Measurements from ENCODE around the gene STARD10.

STARD10 gene

DNA sequence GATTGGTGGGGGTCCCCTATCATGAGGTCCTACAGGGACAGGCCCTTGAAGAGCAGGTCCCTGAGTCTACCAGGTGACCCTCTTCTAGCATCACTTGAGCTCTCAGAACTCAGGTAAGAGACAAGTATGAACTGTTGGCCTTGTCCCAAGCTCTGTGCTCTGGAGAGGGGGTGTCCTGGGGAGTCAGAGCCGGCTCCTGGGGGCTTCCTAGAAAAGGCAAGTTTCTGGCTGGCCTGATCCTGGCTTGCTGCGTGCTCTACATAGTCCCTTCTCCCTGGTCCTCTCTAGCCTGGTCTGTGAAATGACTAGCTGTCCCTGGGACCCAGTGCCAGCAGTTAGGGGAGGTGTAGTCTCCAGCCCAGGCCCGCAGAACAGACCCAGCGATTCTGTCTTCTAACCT is 31.8 kb upstream of the STARD10 start:
- DNase-seq (ENCODE audit: low read depth, low spot score) = no peak
- TF ChIP-seq, protein P1, sequence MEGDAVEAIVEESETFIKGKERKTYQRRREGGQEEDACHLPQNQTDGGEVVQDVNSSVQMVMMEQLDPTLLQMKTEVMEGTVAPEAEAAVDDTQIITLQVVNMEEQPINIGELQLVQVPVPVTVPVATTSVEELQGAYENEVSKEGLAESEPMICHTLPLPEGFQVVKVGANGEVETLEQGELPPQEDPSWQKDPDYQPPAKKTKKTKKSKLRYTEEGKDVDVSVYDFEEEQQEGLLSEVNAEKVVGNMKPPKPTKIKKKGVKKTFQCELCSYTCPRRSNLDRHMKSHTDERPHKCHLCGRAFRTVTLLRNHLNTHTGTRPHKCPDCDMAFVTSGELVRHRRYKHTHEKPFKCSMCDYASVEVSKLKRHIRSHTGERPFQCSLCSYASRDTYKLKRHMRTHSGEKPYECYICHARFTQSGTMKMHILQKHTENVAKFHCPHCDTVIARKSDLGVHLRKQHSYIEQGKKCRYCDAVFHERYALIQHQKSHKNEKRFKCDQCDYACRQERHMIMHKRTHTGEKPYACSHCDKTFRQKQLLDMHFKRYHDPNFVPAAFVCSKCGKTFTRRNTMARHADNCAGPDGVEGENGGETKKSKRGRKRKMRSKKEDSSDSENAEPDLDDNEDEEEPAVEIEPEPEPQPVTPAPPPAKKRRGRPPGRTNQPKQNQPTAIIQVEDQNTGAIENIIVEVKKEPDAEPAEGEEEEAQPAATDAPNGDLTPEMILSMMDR (IDR thresholded peaks at IDR 0.05; ENCODE audit: low read depth, low read length) = no peak
- in situ Hi-C loops (cut with HindIII; ENCODE audit: low sequenced_read_pairs) = no loop called here
- no peak overlapping the region for H3K4me3 ChIP-seq (ENCODE audit: low read depth, low read length)

DNA sequence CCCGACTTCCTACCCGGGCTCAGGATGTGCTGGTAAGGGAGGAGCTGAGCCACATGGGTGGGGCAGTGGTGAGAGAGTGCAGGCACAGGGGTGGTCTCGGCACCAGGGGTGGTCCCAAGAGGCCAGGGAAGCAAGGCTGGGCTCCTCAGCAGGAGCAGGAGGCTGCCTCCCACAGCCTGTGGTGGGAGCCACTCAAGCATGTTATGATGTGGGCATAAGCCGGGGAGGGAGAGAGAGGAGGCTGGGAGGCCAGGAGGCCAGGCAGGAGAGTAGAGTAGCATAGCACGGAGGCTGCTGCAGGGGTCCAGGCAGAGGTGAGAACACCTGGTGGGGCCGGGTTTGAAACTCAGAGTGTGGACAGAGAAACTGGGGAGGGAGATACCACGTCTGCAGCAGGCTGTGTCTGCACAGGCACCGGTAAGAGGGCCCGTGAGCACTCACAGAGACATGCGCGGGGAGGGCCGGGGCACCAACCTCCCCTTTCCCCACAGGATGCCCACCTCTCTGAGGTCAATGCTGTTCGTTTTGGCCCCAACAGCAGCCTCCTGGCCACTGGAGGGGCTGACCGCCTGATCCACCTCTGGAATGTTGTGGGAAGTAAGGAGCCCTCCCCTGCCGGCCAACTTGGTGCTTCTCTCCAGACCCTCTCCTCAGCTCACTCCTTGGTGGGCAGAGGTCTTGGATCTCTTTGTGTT is 31.1 kb upstream of the STARD10 start:
- no peak for DNase-seq (ENCODE audit: low read depth, low spot score)
- in situ Hi-C loops (cut with HindIII; ENCODE audit: low sequenced_read_pairs) = no loop called here

DNA sequence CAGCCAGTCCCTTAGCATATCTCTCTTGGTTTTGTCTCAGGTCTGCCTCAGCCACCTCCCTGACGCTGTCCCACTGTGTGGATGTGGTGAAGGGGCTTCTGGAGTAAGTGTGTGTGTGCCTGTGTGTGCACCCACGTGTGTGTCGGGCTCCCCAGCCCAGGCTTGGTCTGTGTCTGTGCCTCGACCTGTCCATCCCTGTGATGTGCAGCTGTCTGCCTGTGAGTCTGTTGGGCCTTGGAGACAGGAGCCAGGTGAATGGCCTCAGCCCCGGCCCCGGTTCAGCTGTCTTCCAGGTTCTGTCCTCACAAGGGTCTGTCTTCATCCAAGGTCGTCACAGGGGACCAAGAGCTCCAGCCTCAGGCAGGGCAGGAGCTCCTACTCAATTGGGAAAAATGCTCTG is 30.2 kb upstream of the STARD10 start:
- TF ChIP-seq, protein P1 (IDR thresholded peaks at IDR 0.05; ENCODE audit: low read depth, low read length) = no peak
- in situ Hi-C loops (cut with HindIII; ENCODE audit: low sequenced_read_pairs) = no loop called here
- H3K4me3 ChIP-seq (ENCODE audit: low read depth, low read length) = no peak overlapping the region
- no peak for DNase-seq (ENCODE audit: low read depth, low spot score)

More for the DNA sequence above, 31.1 kb upstream of the STARD10 start:
- TF ChIP-seq, protein P1 (IDR thresholded peaks at IDR 0.05; ENCODE audit: low read depth, low read length) = no peak
- no peak overlapping the region for H3K4me3 ChIP-seq (ENCODE audit: low read depth, low read length)

DNA sequence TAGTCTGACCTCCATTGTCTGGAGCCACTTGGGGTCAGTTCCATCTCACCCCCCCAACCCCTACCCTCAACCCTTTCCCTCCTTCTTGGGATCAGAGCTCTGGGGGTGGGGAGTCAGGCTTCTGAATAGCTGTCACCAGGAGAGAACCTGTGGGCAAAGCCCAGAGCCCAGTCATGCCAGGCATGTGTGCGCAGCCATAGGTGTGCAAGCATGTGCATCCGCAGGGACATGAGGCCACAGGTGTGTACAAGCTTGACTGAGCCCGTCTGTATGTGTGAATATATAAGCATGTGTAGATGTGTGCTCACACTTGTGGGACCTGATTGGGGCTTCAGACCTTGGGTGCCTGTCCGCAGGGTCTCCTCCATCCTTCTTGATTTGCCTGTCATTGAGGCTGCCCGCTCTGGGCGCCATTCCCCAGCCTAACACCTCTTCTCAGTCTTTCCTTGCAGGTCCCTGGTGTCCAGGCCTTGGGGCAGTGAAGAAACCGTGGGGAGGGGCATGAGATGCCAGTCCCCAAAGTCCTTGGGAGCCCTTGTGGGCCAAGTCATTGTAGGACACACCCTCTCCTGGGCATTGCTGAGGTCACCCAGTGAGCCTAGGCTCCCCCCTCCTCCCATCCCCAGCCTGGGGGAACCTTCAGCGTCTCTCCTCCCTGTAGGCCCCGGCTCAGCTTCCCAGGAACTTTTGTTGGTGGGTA is 29.4 kb upstream of the STARD10 start:
- DNase-seq (ENCODE audit: low read depth, low spot score) = no peak
- no peak overlapping the region for H3K4me3 ChIP-seq (ENCODE audit: low read depth, low read length)
- TF ChIP-seq, protein P1 (IDR thresholded peaks at IDR 0.05; ENCODE audit: low read depth, low read length) = no peak
- in situ Hi-C loops (cut with HindIII; ENCODE audit: low sequenced_read_pairs) = no loop called here

DNA sequence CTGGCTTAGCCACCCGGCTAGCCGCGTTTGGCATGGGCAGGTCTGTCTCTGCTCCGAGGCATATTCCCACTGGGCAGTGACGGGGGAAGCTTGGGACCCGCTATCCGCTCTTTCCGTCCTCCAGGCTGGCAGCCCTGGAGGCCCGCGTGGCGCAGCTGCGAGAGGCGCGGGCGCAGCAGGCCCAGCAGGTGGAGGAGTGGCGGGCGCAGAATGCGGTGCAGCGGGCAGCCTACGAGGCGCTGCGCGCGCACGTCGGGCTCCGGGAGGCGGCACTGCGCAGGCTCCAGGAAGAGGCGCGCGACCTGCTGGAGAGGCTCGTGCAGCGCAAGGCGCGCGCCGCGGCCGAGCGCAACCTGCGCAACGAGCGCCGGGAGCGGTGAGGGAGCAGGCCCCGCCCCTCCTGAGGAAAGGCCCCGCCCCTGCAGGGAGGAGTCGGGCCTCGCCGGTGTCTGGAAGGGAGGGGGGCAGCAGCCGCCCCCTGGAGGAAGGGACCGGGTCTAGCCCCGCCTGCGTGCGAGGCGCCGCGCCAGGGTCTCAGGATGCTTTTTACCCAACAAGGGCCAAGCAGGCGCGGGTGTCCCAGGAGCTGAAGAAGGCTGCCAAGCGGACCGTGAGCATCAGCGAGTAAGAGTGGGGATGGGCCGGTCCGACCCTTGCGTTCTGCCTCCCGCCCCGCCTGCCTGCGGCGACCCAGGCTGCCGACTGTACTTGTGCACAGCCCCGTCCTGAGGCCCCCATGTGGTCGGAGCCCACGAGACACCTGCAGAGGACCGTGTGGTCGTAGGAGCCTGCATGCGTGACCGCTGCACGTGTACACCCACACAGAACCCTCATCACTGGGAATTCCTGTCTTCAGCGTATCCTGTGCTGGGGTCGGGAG is 28.3 kb upstream of the STARD10 start:
- in situ Hi-C loops (cut with HindIII; ENCODE audit: low sequenced_read_pairs) = no loop called here
- TF ChIP-seq, protein P1 (IDR thresholded peaks at IDR 0.05; ENCODE audit: low read depth, low read length) = no peak
- peak; percentile 88 for DNase-seq (ENCODE audit: low read depth, low spot score)
- peak overlapping the region; percentile 41 for H3K4me3 ChIP-seq (ENCODE audit: low read depth, low read length)

DNA sequence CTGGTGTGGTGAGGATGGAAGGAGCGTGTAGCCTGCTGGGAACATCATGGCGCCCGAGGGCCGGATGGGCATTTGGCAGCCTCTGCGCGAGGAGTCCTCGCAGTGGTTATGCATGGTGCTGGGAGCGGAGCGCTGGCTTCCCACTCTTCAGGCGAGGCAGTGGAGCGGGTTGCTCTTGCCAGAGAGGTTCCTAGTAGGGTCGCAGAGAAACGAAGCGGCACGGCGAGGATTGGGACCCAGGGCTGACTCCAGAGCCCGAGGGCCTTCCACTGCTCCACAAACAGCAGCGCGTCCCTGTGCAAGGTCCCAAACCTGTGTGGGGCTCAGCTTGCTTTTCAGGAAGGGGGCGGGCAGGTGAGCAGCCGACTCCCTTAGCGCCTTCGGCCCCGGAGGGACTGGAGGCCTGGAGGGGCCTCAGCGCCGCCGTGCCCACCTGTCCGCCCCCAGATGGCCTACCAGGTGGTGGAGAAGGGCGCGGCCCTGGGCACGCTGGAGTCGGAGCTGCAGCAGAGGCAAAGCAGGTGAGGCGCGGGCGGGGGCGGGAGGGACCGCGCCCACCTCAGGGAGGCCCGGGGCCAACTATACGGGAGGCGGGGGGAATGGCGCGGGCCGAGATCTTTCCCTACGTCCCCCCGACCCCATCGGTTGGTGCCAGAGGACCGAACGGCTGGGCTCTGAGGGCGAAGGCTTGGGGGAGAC is 27.5 kb upstream of the STARD10 start:
- in situ Hi-C loops (cut with HindIII; ENCODE audit: low sequenced_read_pairs) = no loop called here
- no peak for DNase-seq (ENCODE audit: low read depth, low spot score)
- TF ChIP-seq, protein P1 (IDR thresholded peaks at IDR 0.05; ENCODE audit: low read depth, low read length) = no peak
- H3K4me3 ChIP-seq (ENCODE audit: low read depth, low read length) = peak overlapping the region; percentile 41

Data from astrocyte of the spinal cord (primary cell).